Urinary bladder (tissue), 4 donors: ENCODE results near the gene CABP7. TPM values are rescaled to one million over a fixed set of nuclear protein-coding genes. Genes with fewer than 3 reads are reported as not detected.
"Not testable (repeated sequence)": the region's sequence is repeated elsewhere in the genome, so short reads cannot be mapped to it uniquely, and the experiment has no call there.

Experiments used
- DNase-seq: peaks from one replicate; pipeline ENCODE4 v3.0.0-alpha.2; 2015; ENCODE audit errors: extremely low spot score
- H3K27ac ChIP-seq: one replicate; pipeline ENCODE4 v1.5.1; 2013; ENCODE audit warnings: low read depth, mild to moderate bottlenecking, moderate library complexity
- H3K36me3 ChIP-seq: one replicate; pipeline ENCODE4 v1.6.1; 2013; ENCODE audit warnings: mild to moderate bottlenecking, moderate library complexity; ENCODE audit not compliant: insufficient read depth
- H3K4me1 ChIP-seq: one replicate; pipeline ENCODE4 v1.6.1; 2013; ENCODE audit warnings: mild to moderate bottlenecking, moderate library complexity; ENCODE audit not compliant: insufficient read depth
- H3K4me3 ChIP-seq: one replicate; pipeline ENCODE4 v1.5.1; 2013; ENCODE audit warnings: low read depth, low read length
- WGBS: extraction: QIAGEN DNeasy Blood & Tissue Kit; methylation state at CpG from one replicate; pipeline ENCODE4 v1.1.7; 2013; 5-methylcytosine and 5-hydroxymethylcytosine counted together
- polyA plus RNA-seq: library from polyadenylated mRNA; stranded (reverse); fragments of 200-250 nt; gene quantifications from one replicate; pipeline ENCODE4 v1.2.3, GENCODE V29; 2013
- total RNA-seq: library from RNA; depleted of rRNA; stranded (reverse); fragments of >200 nt; gene quantifications from one replicate; pipeline ENCODE4 v1.2.3, GENCODE V29; 2014
- donor health status: healthy with polysubstance abuse.
- donor health status: healthy.

Gene CABP7
- total and polyA plus RNA-seq, 2 donors, result 0.05 to 0.11 TPM

DNA sequence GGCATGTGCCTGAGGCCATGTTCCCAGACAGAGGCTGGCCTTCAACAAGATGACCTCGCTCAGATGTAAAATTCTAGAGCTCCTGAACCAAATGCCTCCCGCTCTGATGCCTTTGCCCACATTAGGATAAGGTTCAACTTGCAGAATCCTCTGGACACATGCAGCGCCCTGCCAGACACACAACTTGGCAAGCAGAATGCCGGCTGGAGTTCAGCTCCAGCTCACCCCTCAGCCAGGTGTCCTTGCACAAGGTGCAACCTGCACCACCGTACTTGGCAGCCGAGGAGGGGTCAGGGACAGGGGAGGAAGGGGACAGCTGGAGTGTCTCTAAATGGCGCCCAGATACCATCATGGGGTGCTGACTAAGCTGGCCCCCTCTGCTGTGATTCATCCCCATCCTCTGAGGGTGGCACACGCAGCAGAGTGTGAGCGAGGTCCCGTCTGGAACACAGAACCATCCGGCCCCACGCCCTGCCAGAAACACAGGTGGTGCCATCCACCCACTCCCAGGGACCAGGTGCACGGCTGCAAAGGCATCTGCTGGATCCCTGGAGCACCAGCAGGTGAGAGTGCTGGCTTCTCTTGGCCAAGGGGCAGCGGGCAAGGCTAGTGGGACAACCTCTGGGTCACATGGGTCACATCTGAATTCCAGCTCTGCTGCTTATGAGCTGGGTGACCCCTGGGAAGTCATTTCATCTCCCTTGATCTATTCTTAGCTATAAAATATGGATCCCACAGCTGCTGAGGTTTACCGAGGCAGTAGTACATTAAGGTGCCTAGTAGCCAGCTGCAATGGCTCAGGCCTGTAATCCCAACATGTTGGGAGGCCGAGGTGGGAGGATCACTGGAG, 34.2 kb downstream of the CABP7 start:
- DNase-seq, result no peak
- H3K4me1 ChIP-seq, result no peaks in the 10 kb centered on the region
- no peak overlapping the region for H3K27ac ChIP-seq
- H3K4me3 ChIP-seq, result no peak overlapping the region
- 90% methylated on average over 16 of the region's 16 CpGs for whole genome bisulfite sequencing
- no peaks in the 10 kb centered on the region for H3K36me3 ChIP-seq

DNA sequence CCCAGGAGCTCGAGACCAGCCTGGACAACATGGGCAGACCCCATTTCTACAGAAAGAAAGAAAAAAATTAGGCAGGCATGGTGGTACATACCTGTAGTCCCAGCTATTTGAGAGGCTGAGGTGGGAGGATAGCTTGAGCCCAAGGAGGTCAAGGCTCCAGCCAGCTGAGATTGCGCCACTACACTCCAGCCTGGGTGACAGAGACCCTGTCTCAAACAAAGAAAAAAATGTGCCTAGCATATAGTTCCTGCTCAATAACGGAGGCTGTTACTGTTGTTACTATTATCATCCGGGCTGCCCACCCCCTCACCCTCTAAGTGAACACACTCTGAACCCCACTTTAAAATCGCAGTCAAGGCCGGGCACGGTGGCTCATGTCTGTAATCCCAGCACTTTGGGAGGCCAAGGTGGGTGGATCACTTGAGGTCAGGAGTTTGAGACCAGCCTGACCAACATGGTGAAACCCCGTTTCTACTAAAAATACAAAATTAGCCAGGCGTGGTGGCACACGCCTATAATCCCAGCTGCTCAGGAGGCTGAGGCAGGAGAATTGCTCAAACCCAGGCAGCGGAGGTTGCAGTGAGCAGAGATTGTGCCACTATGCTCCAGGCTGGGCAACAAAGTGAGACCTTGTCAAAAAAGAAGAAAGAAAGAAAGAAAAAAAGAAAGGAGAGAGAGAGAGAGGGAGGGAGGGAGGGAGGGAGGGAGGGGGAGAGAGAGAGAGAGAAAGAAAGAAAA, 35.0 kb downstream of the CABP7 start:
- not testable (repeated sequence) for H3K4me3 ChIP-seq, H3K4me1 ChIP-seq, H3K36me3 ChIP-seq, DNase-seq, H3K27ac ChIP-seq
- 92% methylated on average over 11 of the region's 11 CpGs for WGBS

DNA sequence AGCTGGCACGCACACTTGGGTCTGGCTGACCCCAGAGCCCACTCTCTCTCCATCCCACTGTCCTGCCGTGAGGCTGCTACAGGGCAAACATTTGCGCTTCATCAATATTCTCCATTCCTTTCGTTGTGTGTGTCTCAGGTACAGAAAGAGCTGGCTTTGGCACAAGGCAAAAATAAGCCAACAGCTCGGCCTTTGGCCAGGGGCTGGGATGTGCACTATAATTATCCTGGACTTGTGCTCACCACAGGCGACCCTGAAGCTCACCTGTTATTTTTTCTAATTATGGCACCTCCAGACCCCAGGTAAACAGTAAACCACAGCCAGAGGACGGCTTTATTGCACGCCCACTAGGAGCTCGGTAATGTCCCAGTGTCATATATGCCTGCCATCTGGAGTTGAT, 36.1 kb downstream of the CABP7 start:
- Histone ChIP-seq H3K27ac (no peak overlapping the region), H3K4me3 (no peak overlapping the region), H3K4me1 (no peaks in the 10 kb centered on the region), H3K36me3 (no peaks in the 10 kb centered on the region)
- WGBS, result 87% methylated on average over 9 of the region's 9 CpGs
- DNase-seq, result no peak

DNA sequence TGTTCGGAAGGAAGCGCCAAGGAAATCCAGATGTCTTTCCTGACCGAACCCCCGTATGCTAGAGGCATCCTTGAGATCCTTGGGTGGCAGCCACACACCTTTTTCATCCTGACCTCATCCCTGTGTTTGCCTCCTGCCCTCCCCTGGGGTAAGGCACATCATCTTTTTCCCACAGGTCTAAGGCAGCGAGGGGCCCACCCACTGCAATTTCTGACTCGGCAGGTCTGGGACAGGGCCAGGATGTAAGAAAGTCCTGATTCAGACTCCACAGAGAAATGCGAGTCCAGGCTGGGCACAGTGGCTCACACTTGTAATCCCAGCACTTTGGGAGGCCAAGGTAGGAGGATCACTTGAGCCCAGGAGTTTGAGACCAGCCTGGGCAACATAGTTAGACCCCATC, 36.5 kb downstream of the CABP7 start:
- DNase-seq, result no peak
- 83% methylated on average over 7 of the region's 7 CpGs for WGBS
- Histone ChIP-seq H3K36me3 (no peaks in the 10 kb centered on the region), H3K4me1 (no peaks in the 10 kb centered on the region), H3K27ac (no peak overlapping the region), H3K4me3 (no peak overlapping the region)

DNA sequence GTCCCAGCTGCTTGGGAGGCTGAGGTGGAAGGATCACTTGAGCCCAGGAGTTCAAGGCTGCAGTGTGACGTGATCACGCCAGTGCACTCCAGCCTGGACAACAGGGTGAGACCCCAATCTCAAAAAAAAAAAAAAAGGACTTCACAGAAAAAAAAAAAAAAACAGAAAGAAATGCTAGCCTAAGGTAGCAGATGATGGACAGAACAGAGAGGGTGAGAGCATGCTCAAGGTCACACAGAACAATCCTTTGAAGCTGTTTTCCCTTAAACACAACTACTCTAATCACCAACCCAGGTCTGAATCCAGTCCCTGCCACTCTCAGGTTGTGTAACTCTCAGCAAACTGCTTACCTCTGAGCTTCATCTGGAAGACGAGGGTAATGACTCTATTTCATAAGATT, 37.3 kb downstream of the CABP7 start:
- H3K27ac ChIP-seq, result no peak overlapping the region
- no peak overlapping the region for H3K4me3 ChIP-seq
- H3K36me3 ChIP-seq, result no peaks in the 10 kb centered on the region
- H3K4me1 ChIP-seq, result no peaks in the 10 kb centered on the region
- no peak for DNase-seq
- WGBS, result 96% methylated on average over 3 of the region's 3 CpGs

DNA sequence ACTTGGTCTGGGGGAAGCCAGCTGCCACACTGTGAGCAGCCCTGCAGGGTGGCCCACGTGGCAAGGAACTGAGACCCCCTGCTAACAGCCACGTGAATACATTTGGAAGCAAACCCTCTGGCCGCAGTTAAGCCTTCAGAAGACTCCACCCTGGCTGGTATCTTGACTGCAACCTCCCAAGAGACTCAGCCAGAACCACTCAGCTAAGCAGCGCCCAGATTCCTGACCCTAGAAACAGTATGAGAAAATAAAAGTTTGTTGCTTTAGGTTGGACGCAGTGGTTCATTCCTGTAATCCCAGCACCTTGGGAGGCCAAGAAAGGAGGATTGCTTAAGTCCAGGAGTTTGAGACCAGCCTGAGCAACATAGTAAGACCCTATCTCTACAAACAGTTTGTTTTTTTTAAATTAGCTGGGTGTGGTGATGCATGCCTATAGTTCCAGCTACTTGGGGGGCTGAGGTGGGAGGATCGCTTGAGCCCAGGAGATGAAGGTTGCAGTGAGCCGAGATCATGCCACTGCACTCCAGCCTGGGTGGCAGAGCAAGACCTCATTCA, 38.3 kb downstream of the CABP7 start:
- no peak for DNase-seq

DNA sequence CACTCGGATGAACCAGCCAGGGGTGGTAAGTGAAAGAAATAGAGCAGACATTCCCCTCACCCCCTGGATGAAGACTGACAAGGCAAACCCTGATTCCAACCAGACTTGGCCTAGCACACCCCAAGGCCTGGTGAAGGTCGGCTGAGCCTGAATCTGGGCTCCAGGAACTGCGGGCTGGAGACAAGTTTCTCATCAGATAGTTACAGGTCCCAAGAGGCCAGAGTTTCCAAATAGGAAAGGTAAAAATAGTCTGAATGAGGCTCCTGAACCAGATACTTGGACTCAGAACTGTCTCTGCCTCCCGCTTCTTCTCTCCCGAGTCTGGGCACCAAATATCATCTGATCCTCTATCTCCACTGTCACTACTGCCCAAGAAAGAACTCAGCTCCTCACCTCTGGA, 39.2 kb downstream of the CABP7 start:
- no peak overlapping the region for H3K4me3 ChIP-seq
- no peaks in the 10 kb centered on the region for H3K36me3 ChIP-seq
- H3K4me1 ChIP-seq, result no peaks in the 10 kb centered on the region
- no peak overlapping the region for H3K27ac ChIP-seq
- DNase-seq, result no peak
- 73% methylated on average over 5 of the region's 5 CpGs for WGBS

More for the DNA sequence above, 38.3 kb downstream of the CABP7 start:
- Histone ChIP-seq H3K36me3 (no peaks in the 10 kb centered on the region), H3K4me1 (no peaks in the 10 kb centered on the region), H3K27ac (no peak overlapping the region), H3K4me3 (no peak overlapping the region)
- WGBS, result 75% methylated on average over 7 of the region's 7 CpGs

DNA sequence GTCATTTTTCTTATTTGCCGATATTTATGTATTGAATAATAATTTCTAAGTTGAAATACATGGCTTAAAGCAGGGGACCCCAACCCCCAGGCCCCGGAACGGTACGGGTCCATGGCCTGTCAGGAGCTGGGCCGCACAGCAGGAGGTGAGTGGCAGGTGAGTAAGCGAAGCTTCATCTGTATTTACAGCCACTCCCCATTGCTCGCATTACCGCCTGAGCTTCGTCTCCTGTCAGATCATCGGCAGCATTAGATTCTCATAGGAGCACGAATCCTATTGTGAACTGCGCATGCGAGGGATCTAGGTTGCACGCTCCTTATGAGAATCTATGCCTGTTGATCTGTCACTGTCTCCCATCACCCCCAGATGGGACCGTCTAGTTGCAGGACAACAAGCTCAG, 42.5 kb downstream of the CABP7 start:
- H3K4me3 ChIP-seq, result no peak overlapping the region
- no peaks in the 10 kb centered on the region for H3K36me3 ChIP-seq
- WGBS, result 88% methylated on average over 15 of the region's 15 CpGs
- H3K4me1 ChIP-seq, result no peaks in the 10 kb centered on the region
- no peak for DNase-seq
- no peak overlapping the region for H3K27ac ChIP-seq

DNA sequence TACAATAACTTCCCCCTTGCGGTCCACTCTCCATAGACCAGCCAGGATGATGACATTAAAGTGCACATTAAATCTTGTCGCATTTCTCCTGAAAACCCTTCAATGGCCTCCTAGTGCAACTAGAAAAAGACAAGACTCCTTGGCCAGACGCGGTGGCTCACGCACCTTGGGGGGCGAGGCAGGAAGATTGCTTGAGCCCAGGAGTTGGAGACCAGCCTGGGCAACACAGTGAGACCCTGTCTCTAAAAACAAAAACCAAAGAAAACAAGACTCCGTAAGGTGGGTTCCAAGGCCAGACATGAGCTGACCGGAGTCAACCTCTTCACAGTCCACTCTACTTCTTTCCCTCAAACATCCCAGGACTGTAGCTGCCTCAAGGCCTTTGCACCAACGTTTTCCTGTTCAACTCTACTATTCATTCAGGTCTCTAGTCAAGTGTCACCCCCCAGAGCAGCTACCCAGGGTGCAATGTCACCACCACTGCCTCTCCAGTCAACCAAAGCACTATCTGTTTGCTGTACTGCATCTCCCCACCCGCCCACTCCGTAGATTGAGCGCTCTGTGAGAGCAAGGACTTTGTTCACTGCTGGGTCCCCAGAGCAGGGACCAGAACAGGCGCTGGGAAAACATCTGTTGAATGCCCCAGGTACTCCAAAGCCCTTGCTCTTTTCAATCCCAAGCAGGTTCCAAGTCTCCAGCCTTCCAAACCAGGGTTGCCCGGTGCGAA, 46.3 kb downstream of the CABP7 start:
- Histone ChIP-seq H3K27ac (peak overlapping the region; percentile 48), H3K4me1 (peaks cover 6% of the 10 kb centered on the region)

DNA sequence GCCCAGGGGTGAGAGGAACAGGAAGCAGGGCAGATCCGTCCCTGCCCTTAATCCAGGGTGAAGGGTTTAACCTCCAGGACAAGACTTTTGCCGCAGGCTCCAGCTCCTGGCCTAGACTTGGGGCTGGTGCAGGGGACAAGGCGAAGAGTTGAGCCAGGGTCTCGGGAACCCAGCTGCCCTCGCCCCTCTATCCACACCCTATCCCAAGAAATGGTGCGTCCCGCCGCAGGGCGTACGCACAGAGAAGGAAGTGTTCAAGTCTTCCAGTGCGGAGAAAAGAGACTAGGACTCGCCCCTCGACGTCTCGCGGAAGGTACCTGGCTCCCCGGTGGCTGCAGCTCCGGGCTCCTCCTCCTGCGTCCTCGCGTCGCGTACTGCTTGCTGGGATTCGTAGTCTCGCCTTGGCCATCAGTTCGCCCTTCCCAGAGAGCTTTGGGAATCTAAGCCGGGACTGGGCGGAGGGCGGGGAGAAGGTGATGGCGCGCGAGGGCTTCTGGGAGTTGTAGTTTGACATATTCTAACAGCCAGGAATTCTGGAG, 46.9 kb downstream of the CABP7 start, which contains the start of gene ZMAT5:
Gene ZMAT5 (minus strand): TSS at position 376 of the 539 bp plus-strand sequence. CDS start 18,463 bp downstream, outside the sequence.
- peak within 1 kb of the TSS; percentile 77 for H3K4me3 ChIP-seq
- peaks cover 6% of the 10 kb centered on the region for H3K4me1 ChIP-seq
- peak within 1 kb of the TSS; percentile 81 for H3K27ac ChIP-seq
- under 1% methylated on average over 32 of the region's 32 CpGs for WGBS
- peak; percentile 96 for DNase-seq
- no peaks in the 10 kb centered on the region for H3K36me3 ChIP-seq

More for the DNA sequence above, 46.3 kb downstream of the CABP7 start:
- Histone ChIP-seq H3K4me3 (peak overlapping the region; percentile 77), H3K36me3 (no peaks in the 10 kb centered on the region)
- 56% methylated on average over 15 of the region's 15 CpGs for WGBS
- no peak for DNase-seq

DNA sequence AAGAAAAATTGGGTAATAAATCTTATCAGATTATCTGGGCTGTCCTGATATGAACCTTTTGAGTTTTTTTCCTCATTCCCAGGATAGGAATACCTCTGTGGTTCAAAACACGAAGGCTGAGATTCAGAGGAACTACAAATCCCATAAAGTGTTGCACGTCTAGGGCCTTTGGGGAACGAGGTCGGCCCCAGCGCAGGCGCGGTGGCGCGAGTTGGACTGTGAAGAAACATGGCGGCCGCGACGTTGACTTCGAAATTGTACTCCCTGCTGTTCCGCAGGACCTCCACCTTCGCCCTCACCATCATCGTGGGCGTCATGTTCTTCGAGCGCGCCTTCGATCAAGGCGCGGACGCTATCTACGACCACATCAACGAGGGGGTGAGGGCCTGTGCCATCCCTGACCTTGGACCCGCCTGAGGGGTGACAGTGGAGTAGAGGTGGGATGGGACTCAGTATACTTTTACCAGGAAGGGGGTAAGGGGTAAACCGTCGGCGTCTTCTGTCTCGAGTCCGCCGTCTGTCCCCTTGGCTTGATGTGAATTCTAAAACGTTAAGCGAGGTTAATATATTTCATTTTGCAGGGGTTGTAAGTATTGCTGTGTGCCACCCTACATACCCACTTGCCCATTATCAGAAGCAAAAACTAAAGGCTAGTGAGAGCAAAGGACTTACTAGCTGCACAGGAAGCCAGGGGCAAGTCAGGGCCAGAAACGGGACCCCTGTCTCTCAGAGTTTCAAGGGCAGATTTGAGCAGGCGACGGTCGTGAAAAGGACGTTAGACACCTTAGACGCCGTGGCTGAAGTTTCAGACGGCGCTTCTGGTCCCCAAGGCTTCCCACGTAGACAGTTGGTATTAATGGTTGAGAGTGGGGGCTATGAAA, 47.6 kb downstream of the CABP7 start, which contains the start of gene UQCR10:
Gene UQCR10 (plus strand): TSS at position 199 of the 881 bp plus-strand sequence. CDS start 30 bp downstream, at position 229.
- Histone ChIP-seq H3K36me3 (no peaks in the 10 kb centered on the region), H3K4me3 (peak within 1 kb of the TSS; percentile 77), H3K27ac (peak within 1 kb of the TSS; percentile 81), H3K4me1 (peaks cover 6% of the 10 kb centered on the region)
- under 1% methylated on average over 46 of the region's 46 CpGs for WGBS
- peak; percentile 87 for DNase-seq

DNA sequence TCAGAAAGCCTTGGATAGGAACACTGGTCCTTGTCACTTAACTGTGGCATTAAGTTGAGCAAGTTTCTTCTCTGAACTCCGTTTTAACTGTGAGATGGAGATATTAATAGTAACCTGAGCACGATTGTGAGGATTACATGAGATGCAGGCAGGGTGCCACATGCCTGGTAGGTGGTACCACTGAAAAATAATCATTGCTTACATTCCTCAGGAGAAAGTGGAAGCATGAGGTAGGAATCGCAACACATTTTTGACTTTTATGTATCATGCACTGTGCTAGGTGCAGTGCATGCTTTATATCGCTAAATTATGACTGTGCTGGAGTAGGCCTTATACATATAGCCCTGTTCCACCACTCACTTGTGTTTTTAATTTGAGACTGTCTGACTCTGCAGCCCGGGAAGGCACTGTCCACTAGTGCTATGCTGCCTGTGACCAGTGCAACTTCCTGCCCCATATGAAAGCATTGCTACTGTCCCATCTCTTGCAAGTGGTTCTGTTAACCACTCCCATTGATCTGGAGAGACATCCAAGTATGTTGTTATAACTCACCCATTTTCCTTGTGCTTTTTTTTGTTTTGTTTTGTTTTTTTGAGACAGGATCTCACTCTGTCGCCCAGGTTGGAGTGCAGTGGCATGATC, 48.4 kb downstream of the CABP7 start:
- DNase-seq, result no peak
- Histone ChIP-seq H3K4me1 (peaks cover 6% of the 10 kb centered on the region), H3K36me3 (no peaks in the 10 kb centered on the region), H3K4me3 (peak overlapping the region; percentile 77), H3K27ac (no peak overlapping the region)
- WGBS, result 46% methylated on average over 6 of the region's 6 CpGs
